ENCODE measurements around the gene TOM1.
"Not testable (repeated sequence)": the region's sequence is repeated elsewhere in the genome, so short reads cannot be mapped to it uniquely, and the experiment has no call there.

The TOM1 gene

GRCh38 chr22:35381424-35382009 lies 81.8 kb downstream of the TOM1 start:
- DNase-seq (ENCODE audit: low read depth), result no peak
- peak overlapping the region; percentile 76 for H3K4me3 ChIP-seq (ENCODE audit: low read depth, low read length)

DNA sequence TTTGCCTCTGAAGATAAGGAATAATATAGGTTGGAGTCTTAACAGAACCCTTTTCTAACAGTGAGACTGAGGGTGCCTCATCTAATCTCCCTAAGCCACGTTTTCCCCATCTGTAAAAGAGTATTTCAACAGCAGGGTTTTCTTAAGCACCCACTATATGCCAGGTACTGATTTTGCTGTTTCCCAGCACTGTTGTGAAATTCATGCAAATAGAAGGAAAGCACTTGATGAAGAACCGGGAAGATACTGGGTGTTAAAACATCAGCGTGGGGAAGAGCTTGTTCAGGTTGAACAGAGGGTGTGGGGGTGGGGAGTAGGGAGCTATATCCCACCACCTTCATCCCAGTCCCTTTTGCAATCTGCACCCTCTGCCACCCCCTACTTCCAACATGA lies 84.0 kb downstream of the TOM1 start:
- DNase-seq (ENCODE audit: low read depth), result no peak
- no peak overlapping the region for H3K4me3 ChIP-seq (ENCODE audit: low read depth, low read length)

GRCh38 chr22:35384527-35384926 lies 84.8 kb downstream of the TOM1 start:
- no peak for DNase-seq (ENCODE audit: low read depth)
- no peak overlapping the region for H3K4me3 ChIP-seq (ENCODE audit: low read depth, low read length)

- no peak overlapping the region for H3K4me3 ChIP-seq (ENCODE audit: low read depth, low read length)
- DNase-seq (ENCODE audit: low read depth), result no peak
Observed at GRCh38 chr22:35384975-35385588, 85.4 kb downstream of the TOM1 start.

- H3K4me3 ChIP-seq (ENCODE audit: low read depth, low read length), result no peak overlapping the region
- DNase-seq (ENCODE audit: low read depth), result no peak
Observed at GRCh38 chr22:35386670-35387288, 87.1 kb downstream of the TOM1 start.

DNA sequence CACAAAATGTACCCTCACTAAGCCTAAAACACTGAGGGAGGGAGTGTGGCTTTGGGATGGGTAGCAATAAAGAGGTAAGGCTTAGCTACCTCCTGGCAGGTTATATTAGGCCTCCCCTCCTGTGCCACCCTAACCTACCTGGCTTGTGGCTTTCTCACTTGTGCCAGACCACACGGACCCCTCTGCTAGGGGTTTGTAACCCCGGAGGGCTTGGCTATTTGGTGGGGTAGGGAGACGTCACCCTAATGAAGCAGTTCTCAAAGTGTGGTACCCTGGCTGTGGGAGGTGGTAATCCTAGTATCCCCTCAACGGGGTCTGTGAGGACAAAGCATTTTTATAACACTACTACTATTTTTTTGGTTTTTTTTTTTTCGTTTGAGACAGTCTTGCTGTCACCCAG lies 91.2 kb downstream of the TOM1 start:
- H3K4me3 ChIP-seq (ENCODE audit: low read depth, low read length), result no peak overlapping the region
- DNase-seq (ENCODE audit: low read depth), result no peak

DNA sequence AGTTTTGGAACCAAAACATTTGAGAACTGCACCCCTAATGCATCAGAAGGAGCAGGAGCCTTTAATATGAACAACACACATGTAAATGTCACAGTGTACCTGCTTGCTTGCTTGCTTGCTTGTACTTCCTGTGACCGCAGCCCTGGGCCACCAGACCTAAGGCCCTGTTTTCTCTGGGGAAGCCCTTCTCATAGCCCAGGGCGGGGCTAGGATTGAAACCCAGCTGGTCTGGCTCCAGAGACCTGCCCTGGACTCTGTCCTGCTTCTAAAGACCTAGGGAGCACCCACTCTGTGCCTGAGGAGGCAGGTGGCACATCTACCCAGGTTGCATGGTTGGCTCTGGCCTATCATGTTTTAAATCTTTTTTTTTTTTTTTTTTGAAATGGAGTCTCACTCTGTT lies 92.7 kb downstream of the TOM1 start:
- H3K4me3 ChIP-seq (ENCODE audit: low read depth, low read length), result no peak overlapping the region
- no peak for DNase-seq (ENCODE audit: low read depth)

DNA sequence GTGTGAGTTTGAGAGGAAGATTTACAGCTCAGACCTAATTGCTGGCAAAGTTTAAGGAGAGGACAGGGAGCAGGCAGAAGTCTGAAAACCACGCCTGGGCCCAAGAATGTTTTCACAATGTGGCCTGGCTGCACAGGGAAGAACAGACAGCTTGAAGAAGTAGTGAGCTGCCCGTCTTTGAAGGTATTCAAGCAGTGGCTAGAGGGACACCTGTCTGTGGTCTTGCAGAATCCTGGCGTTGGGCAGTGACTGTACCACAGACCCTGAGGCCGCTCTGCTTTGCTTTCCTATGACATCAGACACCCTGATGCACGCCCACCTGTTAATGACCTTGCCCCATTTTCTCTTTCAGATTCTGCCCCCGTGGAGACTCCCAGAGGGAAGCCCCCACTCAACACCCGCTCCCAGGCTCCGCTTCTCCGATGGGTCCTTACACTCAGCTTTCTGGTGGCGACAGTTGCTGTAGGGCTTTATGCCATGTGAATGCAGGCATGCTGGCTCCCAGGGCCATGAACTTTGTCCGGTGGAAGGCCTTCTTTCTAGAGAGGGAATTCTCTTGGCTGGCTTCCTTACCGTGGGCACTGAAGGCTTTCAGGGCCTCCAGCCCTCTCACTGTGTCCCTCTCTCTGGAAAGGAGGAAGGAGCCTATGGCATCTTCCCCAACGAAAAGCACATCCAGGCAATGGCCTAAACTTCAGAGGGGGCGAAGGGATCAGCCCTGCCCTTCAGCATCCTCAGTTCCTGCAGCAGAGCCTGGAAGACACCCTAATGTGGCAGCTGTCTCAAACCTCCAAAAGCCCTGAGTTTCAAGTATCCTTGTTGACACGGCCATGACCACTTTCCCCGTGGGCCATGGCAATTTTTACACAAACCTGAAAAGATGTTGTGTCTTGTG lies 93.7 kb downstream of the TOM1 start:
- H3K4me3 ChIP-seq (ENCODE audit: low read depth, low read length), result no peak overlapping the region
- DNase-seq (ENCODE audit: low read depth), result no peak

DNA sequence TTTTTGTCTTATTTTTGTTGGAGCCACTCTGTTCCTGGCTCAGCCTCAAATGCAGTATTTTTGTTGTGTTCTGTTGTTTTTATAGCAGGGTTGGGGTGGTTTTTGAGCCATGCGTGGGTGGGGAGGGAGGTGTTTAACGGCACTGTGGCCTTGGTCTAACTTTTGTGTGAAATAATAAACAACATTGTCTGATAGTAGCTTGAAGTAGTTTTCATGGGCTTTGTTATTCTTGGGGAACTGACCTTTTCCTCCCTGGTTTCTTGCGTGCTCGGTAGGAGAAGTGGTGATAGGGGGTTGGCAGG lies 94.3 kb downstream of the TOM1 start:
- no peak for DNase-seq (ENCODE audit: low read depth)
- H3K4me3 ChIP-seq (ENCODE audit: low read depth, low read length), result no peak overlapping the region

DNA sequence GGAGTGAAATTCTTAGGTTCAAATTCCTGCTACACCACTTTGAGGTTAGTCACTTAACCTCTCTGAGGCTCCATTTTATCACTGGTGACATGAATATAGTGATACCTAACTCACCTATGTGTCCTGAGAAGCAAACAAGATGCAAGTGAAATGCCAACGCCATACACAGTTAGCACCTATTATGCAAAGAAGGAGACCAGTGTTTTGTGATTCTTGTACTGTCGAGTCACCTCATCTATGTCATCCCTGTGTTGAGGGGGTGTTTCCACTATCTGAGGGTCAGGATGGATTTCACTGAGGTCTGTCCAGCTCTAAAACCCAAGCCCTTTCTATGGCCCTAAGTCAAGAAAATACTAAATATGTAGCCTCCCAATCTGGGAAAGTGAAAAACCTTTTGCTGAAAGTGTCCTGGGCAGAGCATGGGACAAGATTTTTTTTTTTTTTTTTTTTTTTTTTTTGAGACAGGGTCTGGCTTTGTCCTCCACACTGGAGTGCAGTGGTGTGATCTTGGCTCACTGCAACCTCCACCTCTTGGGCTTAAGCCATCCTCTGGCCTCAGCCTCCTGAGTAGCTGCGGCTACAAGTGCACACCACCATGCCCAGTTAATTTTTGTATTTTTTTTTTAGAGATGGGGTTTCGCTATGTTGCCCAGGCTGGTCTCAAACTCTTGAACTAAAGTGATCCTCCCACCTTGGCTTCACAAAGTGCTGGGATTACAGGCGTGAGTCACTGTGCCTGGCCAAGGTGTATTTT lies 95.3 kb downstream of the TOM1 start:
- no peak overlapping the region for H3K4me3 ChIP-seq (ENCODE audit: low read depth, low read length)
- DNase-seq (ENCODE audit: low read depth), result no peak

DNA sequence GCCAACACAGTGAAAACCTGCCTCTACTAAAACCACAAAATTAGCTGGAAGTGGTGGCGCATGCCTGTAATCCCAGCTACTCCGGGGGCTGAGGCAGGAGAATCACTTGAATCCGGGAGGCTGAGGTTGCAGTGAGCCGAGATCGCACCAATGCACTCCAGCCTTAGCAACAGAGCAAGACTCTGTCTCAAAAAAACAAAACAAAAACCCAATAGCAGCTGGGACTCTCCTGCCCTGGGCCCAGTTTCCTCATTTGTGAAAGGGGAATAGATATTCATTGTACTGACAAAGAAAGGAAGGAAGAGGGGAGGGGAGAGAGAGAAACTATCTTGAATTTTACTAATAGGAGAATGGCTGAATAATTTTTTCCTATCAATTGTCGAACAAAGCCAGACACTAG lies 96.9 kb downstream of the TOM1 start:
- not testable (repeated sequence) for DNase-seq (ENCODE audit: low read depth)

DNA sequence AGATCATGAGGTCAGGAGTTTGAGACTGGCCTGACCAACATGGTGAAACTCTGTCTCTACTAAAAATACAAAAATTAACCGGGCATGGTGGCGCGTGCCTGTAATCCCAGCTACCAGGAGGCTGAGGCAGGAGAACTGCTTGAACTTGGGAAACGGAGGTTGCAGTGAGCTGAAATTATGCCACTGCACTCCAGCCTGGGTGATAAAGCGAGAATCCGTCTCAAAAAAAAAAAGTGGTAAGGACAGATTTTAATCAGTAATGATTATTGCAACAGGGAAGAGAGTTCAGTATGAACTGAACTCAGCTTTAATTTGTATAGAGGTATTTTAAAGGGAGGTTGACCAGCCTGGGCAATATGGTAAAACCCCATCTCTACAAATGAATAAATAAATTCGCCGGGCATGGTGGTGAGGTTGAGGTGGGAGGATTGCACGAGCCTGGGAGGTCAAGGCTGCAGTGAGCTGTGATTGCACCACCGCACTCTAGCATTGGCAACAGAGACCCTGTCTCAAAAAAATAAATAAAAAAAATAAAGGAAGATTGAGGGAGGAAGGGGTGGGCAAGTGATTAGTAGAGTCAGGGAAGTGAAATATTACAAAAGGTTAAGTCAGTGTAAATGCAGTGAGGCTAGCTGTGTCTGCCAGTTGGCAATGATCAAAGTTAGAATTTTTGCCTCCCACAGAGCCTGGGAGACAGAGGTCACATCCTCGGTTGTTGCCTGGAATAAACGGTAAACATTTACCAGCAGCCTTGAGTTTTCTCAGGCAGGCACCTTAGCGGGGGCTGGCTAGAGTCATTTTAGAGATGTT lies 97.6 kb downstream of the TOM1 start:
- no peak overlapping the region for H3K4me3 ChIP-seq (ENCODE audit: low read depth, low read length)

More for the DNA sequence above, 96.9 kb downstream of the TOM1 start:
- H3K4me3 ChIP-seq (ENCODE audit: low read depth, low read length), result not testable (repeated sequence)

More for the DNA sequence above, 97.6 kb downstream of the TOM1 start:
- no peak for DNase-seq (ENCODE audit: low read depth)

Data from skeletal muscle cell (primary cell).